ENCODE data around the gene CCN5.

- TF ChIP-seq ZNF274 (IDR thresholded peaks at IDR 0.05; ENCODE audit: low read depth, low read length) (no peak), YY1 (IDR thresholded peaks at IDR 0.05; ENCODE audit: insufficient read depth, insufficient read length) (no peak)
Measured at GRCh38 chr20:44695295-44695673, 19.9 kb upstream of the CCN5 start.

Measured in NT2/D1 (cell line).